IPS-NIHi7 (cell line): ENCODE results near the gene STAB2.
"Not testable (repeated sequence)": the region's sequence is repeated elsewhere in the genome, so short reads cannot be mapped to it uniquely, and the experiment has no call there.

Experiments used
- DNase-seq: peaks from one replicate; pipeline ENCODE4 v3.0.0; 2012; ENCODE audit warnings: mixed read lengths; ENCODE audit errors: extremely low spot score

STAB2 gene

DNA sequence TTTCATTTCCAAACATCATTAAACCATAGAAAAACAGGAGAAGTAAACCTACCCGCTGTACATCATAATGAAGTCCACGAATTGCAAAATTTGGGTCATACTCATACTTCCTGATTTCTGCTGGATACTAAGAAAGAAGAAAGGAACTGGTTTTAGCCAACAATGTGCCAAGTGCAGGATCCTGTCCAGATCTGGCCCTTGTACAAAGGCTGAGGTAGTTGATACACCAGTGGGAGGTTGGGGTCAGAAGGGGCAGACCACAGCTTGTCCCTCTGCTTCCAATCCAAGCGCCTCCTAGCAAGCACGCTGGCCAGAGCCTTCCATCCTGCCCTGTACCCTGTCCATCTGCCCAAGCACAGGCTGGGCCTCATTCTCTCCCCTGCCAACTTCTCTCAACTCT is 219.7 kb downstream of the STAB2 start:
- DNase-seq, result no peak

DNA sequence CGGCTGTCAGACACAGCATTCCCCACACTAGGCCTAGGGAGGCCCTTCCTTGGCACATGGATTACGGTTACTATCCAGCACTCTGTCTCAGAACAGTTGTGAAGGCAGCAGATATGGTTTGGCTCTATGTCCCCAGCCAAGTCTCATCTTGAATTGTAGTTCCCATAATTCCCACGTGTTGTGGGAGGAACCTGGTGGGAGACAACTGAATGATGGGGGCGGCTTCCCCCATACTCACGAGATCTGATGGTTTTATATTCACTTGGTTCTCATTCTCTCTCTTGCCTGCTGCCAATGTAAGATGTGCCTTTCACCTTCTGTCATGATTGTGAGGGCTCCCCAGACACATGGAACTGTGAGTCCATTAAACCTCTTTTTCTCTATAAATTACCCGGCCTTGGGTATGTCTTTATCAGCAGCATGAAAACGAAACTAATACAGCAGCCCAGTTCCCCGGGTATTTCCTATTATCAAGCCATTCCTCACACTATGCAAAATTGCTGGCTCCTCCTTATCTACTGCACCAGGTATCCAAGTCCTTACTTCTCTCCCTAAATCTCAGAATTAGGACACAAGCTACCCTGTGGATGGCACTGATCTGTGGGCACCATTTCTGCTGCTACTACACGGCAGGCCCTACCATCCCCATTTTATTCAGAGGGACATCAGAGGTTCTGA is 220.6 kb downstream of the STAB2 start:
- DNase-seq, result no peak

GRCh38 chr12:103808239-103808880 is 221.3 kb downstream of the STAB2 start:
- DNase-seq, result no peak

DNA sequence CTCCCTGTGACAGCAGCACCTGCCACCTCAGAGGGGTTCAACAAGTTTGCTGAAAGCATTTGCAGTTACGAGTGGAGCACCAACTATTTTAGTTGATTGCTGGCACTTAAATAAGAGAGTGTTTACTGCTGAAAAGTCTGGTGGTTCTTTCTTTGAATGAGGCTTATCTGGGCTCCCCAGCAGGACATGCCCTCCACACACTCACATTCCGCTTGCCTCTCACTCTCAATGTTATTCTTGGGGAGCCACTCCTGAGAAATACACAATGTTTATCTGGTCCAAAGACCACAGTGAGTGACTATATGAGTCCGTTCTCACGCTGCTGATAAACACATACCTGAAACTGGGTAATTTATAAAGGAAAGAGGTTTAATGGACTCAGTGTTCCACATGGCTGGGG is 222.1 kb downstream of the STAB2 start:
- no peak for DNase-seq

DNA sequence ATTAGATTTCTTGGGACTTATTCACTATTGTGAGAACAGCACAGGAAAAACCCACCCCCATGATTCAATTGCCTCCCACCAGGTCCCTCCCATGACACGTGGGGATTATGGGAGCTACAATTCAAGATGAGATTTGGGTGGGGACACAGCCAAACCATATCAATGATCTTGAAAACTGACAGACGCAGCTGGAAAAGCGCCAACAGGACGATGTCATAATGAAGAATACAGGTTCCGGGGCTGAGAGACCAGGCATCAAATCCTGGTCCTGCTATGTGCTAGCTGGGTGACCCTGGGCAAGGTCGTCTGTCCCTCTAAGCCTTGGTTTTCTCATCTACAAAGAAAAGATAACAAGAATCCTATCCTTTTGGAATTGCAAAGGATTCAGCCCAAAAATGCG is 222.6 kb downstream of the STAB2 start:
- DNase-seq, result not testable (repeated sequence)

DNA sequence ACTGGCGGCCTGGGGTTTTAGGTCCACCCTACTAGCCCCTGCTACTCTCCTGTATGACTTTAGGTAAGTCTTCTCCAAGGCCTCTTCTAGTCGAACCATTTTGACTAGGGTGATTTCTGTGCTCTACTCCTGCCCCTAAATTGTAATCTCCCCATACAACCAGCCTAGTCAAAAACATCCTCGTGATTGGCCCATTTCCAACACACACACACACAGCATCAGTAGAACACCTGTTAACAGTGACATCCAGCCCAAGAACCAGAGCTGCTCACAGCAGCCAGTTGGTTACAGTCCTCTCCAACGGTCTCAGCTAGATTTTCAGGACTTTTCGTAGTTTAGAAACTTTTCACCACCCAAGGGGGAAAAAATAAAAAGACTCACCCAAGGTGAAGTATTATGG is 223.0 kb downstream of the STAB2 start:
- DNase-seq, result no peak

GRCh38 chr12:103811791-103812190 is 224.7 kb downstream of the STAB2 start:
- no peak for DNase-seq

DNA sequence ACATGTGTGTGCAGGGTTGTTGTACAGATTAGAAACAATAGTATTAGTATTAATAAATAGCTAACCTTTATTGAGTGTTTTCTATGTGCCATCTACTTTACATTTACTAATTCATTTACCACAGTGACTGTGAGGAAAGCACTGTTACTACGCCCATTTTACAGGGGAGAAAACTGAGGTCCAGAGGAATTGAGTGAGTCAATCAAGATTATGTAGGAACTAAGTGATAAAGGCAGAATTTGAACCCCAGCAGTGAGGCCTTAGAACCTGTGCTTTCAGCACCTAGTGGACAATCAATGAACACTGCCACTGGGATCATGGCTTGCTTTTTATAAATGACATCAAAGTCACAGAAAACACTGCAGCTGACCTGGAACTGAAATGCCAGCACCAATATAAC is 225.7 kb downstream of the STAB2 start:
- no peak for DNase-seq

- DNase-seq, result no peak
Measured at GRCh38 chr12:103813426-103813825, 226.4 kb downstream of the STAB2 start.

DNA sequence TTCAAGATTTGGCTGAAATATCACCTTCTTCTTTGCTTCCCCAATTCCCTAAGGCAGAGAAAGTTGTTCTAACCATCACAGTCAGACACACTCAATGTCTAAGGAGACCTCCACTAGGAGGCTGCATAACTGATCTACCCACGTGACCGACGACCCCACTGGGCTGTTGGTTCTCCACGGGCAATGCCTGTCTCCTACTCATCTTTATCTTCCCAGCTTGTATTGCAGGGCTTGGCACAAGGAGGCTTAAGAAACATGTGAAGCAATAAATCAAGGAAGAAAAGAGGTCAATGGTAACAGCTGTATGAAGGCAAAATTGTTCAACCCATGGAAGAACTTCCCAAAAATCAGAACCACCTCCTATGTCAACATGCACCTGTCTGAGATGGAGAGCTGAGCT is 226.9 kb downstream of the STAB2 start:
- DNase-seq, result no peak

DNA sequence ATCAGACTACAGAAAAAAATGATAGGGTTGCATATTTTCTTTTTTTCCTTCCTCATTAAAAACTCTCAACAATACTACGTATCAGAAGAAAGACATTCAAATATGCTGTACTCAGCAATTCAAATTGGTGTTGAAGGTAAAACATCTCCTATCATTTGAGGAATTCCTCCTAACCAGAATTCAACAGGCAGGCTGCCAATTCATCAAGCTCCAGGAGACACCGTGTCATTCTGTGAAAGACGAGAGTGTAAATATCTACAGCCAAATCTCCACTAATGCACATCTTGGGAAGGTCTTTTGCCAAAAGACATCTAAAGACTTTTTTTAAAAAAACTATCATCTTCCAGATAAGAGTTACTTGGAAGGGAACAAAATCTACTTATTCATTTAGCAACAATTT is 227.4 kb downstream of the STAB2 start:
- DNase-seq, result no peak
